GF-D8 (cell line): ENCODE results near the gene TBC1D10B.
"Not testable (repeated sequence)": the region's sequence is repeated elsewhere in the genome, so short reads cannot be mapped to it uniquely, and the experiment has no call there.

Source experiments
- DNase-seq: peaks from one replicate; lab custom pipeline; 2025; lab: John Stamatoyannopoulos, UW

Gene TBC1D10B

GRCh38 chr16:30397776-30398660 lies 27.7 kb upstream of the TBC1D10B start:
- DNase-seq: no peak

- no peak for DNase-seq
Observed at GRCh38 chr16:30397056-30397455, 26.8 kb upstream of the TBC1D10B start.

GRCh38 chr16:30396627-30397026 lies 26.3 kb upstream of the TBC1D10B start:
- DNase-seq: not testable (repeated sequence)

DNA sequence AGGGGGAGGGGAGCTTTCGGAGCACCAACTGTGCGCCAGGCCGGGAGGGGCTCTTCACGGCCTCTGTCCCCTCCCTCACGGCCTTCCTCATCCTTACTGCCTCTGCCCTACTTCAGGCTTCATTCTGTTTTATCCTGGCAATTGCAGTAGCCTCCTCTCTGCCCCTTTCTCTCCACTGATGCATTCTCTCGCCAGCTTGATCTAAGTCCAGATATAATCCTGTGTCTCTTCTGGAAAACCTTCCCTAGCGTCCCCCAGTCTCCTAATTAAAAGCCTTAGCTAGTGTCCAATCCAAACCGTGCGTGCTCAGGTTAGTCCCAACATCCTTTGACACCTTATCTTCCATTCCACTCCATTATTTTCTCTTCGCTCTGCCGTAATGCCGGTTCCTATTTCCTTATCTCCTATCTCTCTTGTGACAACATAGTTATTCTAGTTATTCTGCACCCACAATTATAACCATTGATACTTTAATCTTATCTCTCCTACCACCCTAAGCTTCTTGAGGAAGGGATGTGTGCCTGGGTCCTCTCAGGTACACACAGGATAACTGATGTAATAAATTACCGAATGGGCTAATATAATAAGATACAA lies 25.8 kb upstream of the TBC1D10B start:
- DNase-seq: no peak

DNA sequence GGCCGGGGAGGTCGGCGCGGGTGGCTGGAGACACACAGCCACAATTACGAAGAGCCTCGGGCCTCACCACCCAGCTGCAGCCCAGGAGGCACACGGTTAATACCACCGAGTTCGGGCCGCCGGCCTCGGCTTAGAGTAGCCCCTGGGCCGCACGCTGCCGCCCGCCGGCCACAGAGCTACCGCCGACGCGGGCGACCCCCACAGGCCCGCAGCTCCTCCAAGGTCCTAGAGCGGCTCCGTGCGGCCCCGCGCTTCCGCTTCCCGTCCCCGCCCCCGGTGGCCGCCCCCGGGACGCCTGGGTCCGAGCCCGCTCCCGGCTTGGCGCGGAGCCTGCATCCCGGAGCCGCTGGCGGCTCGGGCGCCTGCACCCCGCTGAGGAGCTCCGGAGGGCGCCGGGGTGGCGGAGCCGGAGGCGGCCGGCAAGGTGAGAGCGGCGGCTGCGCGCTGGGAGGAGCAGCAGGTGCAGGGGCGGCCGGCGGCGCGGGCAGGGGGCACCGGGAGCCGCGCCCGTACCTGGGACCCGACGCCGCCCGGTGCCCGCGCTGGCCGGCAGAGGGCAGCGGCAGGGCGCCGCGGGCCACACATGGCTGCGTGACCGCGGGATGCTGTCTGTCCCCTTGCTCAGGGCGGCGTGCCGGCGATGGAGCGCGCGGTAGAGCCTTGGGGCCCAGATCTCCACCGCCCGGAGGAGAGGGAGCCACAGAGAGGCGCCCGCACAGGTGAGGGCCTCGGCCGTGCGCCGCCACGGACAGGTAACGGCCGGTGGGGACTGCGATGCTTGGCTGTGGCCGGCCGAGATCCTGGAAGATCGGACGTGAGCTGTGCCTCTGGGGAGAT lies 25.1 kb upstream of the TBC1D10B start, which contains the start of gene ZNF48:
ZNF48 (plus strand) TSS at position 266 of the 837 bp plus-strand sequence; CDS start at position 641, 375 bp downstream.
- DNase-seq: peak; percentile 44

DNA sequence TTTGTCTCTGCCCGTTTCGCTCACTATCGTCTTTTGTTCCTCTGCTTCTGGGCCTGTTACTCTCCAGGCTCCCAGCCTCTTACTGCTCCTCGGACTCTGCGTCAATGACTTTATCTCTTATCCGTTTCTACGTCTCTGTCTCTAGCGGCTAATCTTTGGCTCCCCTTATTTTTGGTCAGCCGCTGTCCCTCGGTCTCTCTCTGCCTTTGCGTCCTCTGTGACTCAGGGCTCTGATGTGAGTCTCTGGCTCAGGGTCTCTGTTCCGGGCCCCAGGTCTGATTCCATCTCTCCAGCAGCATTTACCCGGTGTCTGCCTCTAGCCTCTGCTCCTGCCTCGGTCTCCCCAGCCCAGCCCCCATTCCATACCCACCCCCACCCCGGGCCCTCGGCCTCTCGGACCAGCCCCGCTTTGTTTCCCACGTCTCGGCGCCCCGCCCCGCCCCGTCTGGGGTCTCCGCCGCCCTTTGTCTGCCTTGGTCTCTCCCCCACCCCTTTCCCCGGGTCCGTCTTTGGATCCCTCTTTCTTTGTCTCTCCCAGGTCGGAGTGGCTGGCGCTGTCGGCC lies 24.4 kb upstream of the TBC1D10B start:
- no peak for DNase-seq

DNA sequence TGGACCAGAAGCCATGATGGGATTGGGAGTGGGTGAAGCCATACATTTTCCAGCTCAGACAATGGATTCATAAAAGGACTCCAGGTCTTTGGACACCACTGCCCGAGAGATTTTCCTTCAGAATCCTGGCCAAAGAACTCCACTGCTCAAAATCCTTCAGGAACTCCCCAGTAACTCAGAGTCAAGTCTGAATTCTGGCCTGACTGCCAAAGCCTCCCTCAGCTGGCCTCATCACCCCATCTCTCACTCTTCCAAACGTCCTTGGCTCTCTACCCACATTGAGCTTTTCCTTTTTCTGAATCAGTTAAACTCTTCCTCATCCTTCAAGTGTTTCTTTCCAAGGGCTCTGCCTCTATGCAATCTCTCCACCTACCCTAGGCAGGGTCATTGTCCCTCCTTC lies 13.2 kb upstream of the TBC1D10B start:
- no peak for DNase-seq

DNA sequence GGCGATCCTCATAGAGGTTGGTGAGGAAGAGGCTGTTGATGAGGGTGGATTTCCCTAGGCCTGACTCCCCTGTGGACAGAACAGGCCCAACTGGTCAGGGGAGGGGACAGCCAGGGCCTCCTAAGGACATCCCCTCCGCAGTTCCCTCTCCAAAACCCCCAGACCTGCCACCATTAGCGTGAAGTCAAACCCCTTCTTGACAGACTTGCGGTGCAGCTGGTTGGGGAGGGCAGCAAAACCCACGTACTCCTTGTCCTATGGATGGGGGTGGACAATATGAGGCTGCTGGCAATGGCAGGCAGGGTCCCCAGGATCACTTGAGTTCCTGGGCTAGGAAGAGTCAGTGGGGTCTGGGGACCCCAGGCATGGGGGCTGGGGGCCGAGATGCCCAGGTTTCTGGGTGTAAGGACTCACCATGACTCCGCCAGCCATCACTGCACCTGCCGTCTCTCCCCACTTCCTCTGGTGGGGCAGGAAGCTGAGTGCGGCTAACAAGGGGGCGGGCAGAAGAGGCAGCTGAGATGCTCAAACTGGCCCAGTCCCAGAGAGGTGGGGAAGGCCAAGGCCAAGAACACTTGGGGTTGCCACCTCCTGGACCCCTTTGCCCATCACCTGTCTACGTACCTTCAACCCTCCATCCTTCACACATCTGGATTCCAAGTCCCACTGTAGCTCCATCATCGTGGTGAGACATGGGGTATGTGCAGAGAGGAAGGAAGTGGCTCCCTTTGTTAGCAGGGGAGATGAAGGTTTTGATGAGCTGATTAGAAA lies 12.0 kb upstream of the TBC1D10B start, which contains the start of gene SEPTIN1:
SEPTIN1 (minus strand) TSS at position 451 of the 771 bp plus-strand sequence; CDS start at position 432, 19 bp downstream.
- DNase-seq: no peak

DNA sequence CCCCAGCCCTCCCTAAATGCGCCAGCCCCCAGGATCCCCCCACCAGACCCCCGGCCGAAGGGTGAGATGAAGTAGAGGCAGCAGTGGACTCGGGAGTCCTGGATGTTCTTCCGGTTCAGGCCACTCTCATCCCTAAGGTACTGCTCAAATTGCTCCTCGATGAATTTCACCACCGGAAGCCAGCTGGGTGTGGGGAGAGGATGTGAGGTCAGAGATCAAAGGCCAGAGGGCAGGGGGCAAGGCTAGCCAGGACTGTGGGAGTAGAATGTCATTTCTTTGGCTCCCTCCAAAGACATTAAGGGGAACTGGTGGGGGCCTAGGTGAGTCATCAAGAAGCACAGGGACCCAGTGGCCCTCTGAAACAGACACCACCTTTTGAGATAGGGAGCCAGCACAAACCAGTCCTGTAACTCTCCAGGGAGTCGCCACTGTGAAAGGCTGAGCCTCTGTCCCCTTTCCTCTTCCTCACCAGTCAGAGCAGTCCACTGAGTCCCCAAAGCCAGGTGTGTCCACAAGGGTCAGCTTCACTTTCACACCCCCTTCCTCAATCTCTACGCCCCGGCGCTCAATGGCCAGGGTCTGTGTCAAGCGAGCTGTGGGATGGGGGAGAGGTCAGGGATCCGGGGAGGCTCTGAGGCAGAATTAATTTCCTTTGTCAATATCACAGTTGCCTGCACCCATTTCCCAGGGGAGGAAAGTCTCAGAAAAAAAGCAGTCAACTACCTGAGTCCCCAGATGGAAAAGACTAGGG lies 11.2 kb upstream of the TBC1D10B start:
- DNase-seq: no peak

GRCh38 chr16:30380803-30381208 lies 10.5 kb upstream of the TBC1D10B start:
- DNase-seq: no peak

GRCh38 chr16:30380072-30380802 lies 9.9 kb upstream of the TBC1D10B start:
- DNase-seq: no peak

- DNase-seq: no peak
Observed at GRCh38 chr16:30379158-30379783, 9.0 kb upstream of the TBC1D10B start.

DNA sequence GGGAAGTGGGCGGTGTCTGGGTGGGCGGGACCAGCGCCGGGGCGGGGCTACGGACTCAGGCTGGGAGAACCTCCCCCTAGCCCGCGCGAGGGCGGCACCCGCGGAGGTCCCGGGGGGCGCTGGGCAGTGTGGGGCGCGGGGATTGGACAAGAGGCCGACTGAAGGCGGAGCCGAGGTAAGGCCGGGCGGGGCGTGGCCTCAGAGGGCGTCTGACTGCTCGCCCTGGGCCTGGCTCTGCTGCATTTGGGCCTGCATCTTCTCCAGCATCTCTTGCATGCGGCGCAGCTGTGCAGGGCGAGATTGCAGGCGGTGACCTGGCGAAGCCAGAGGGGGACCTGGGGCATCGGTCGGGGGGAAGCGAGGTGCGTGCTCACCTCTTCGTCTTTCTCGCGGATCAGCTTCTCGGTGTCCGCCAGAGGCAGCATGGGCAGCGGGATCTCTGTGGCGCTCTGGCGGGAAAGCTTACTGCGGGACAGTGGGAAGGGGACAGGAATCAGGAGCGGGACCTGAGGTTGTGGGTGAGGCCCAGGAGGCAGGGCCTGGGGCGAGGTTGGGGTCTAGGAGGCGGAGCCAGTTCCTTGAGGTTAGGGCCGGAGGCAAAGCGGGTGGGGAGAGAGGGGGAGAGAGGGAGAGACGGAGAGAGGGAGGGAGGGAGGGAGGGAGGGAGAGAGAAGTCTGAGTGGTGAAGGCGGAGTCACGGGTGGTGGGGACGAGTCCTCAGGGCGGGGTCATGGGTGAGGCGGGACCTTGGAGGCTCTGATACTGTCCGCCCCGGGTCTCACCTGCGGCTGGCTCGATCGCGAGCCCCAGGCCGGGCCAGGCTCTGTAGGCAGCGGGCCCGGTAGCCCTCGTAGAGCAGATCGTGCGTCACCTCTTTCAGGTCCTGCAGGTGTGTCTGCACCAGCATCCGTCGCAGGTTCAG lies 8.2 kb upstream of the TBC1D10B start:
- peak; percentile 88 for DNase-seq

- DNase-seq: peak; percentile 85
Observed at GRCh38 chr16:30377812-30378235, 7.5 kb upstream of the TBC1D10B start.

GRCh38 chr16:30377050-30377811 lies 6.9 kb upstream of the TBC1D10B start:
- peak; percentile 73 for DNase-seq

DNA sequence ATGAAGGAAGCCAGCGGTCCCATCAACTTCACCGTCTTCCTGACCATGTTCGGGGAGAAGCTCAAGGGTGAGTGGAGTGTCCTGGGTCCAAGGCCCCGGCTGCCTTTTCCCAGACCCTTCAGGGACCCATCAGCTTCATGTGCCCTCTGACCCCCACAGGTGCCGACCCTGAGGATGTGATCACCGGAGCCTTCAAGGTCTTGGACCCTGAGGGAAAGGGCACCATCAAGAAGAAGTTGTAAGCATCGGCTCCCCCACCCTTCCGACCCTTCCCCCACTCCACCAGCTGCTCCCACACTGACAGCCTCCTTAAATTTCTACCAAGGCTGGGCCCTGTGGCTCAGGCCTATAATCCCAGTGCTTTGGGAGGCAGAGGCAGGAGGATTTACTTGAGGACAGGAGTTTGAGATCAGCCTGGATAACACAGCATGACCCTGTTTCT lies 6.2 kb upstream of the TBC1D10B start:
- no peak for DNase-seq

DNA sequence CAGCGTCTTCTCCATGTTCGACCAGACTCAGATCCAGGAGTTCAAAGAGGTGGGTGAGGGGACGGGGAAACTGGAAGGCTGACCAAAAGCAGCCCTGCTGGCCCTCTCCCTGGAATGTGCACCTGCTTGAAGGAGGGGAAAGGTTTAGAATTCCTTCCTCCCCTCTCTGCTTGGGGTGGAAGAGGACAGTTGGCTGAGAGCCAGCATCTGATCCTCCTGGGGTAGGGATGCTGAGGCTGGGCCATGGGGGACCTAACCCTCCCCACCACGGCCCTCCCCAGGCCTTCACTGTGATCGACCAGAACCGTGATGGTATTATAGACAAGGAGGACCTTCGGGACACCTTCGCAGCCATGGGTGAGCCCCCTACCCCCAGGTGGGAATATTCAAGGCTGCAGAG lies 5.6 kb upstream of the TBC1D10B start:
- DNase-seq: no peak
